Eye (tissue), 1 donor: ENCODE results near the gene GDA.
"Not testable (repeated sequence)": the region's sequence is repeated elsewhere in the genome, so short reads cannot be mapped to it uniquely, and the experiment has no call there.

Experiments used
- DNase-seq: peaks from one replicate; pipeline ENCODE4 v3.0.0-alpha.2; 2015

GDA gene

GRCh38 chr9:72280913-72281500, 131.8 kb downstream of the GDA start:
- peak; percentile 88 for DNase-seq

GRCh38 chr9:72289401-72289800, 140.2 kb downstream of the GDA start:
- DNase-seq, result no peak

DNA sequence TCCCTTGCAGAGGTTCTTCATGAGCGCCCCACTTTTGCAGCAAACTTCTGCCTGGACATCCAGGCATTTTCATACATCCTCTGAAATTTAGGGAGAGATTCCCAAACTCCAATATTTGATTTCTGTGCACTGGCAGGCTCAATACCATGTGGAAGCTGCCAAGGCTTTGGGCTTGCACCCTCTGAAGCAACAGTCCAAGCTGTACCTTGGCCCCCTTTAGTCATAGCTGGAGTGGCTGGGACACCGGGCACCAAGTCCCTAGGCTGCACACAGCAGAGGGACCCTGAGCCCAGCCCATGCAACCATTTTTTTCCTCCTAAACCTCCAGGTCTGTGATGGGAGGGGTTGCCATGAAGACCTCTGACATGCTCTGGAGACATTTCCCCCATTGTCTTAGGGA, 141.1 kb downstream of the GDA start:
- no peak for DNase-seq

- DNase-seq, result not testable (repeated sequence)
Observed at GRCh38 chr9:72291576-72291975, 142.3 kb downstream of the GDA start.

GRCh38 chr9:72292256-72292682, 143.0 kb downstream of the GDA start:
- DNase-seq, result peak; percentile 56

- peak; percentile 31 for DNase-seq
Observed at GRCh38 chr9:72292874-72293607, 143.8 kb downstream of the GDA start.

- no peak for DNase-seq
Observed at GRCh38 chr9:72294936-72295335, 145.7 kb downstream of the GDA start.

DNA sequence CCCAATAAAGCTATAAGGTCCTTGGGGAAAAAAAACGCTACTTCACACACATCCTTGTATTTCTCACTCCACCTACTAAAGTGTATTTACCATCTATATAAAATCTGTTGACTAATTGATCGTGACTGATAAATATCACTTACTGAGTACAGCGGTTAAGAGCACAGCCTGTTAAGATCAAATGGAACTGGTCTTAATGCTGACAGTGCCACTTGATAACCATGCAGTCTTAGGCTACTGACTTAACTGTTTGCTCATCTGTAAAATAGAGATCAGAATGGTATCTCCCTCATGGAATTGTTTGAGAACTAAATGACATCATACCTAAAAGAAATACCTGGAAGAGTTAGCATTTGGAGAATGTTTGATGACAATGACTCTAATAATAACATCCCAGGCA, 148.3 kb downstream of the GDA start:
- no peak for DNase-seq

DNA sequence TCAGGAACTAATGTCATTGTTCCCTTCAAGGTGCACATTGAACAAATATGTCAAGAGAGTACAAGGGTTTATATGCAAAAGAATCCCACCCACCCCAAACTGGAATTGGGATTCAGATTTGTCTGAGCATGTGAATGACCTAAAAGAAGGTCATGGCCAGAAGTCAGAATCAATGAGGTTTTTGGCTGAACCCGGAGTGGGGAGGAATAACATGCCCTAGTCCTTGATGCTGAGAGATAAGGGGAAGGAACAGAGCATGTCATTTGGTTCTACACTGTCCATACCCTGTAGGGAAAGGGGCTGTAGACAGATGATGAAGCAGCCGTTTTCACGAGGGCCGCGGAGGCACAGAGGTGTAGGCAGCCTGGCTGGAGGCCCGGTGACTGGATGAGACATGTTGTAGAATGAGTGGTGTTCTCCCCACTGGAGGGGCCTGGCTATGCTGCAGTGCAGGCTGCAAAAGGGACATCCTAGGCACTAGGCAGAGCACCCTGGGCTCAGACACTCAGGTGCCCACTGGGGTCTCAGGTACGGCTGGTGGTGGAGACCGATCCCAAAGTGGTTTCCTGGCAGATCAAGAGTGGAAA, 149.9 kb downstream of the GDA start:
- no peak for DNase-seq

GRCh38 chr9:72300873-72301272, 151.6 kb downstream of the GDA start:
- DNase-seq, result no peak
